Activated CD4-positive, alpha-beta memory T cell treated with anti-CD3 and anti-CD28 coated beads for 36 hours (primary cell): ENCODE measurements around the gene STX1A. TPM values are rescaled to one million over a fixed set of nuclear protein-coding genes. Genes with fewer than 3 reads are reported as not detected.
"Not testable (repeated sequence)": the region's sequence is repeated elsewhere in the genome, so short reads cannot be mapped to it uniquely, and the experiment has no call there.

Experiments used
- CTCF ChIA-PET: fragments of 350-600 bp; sonication (Branson Sonifier 250); formaldehyde crosslinking; loops from one replicate; lab custom pipeline; 2021; ENCODE audit warnings: antibody characterized with exemption, inconsistent platforms; lab: Charles Lee
- POLR2A ChIA-PET: fragments of 350-600 bp; sonication (Branson Sonifier 250); formaldehyde crosslinking; loops from one replicate; lab custom pipeline; 2021; ENCODE audit warnings: antibody characterized with exemption; lab: Charles Lee
- DNase-seq: peaks from one replicate; pipeline ENCODE4 v3.0.0-alpha.2; 2020
- H3K27ac Mint-ChIP-seq: one replicate; pipeline ENCODE4 v1.8.0; 2021; ENCODE audit warnings: mixed read lengths
- H3K27me3 Mint-ChIP-seq: one replicate; pipeline ENCODE4 v1.8.0; 2021; ENCODE audit warnings: mixed read lengths
- H3K36me3 Mint-ChIP-seq: one replicate; pipeline ENCODE4 v1.8.0; 2021; ENCODE audit warnings: mixed read lengths
- H3K4me1 Mint-ChIP-seq: one replicate; pipeline ENCODE4 v1.8.0; 2021; ENCODE audit warnings: low read depth, mixed read lengths
- H3K4me3 Mint-ChIP-seq: one replicate; pipeline ENCODE4 v1.8.0; 2021; ENCODE audit warnings: mild to moderate bottlenecking, mixed read lengths
- H3K9me3 Mint-ChIP-seq: one replicate; pipeline ENCODE4 v1.8.0; 2021; ENCODE audit warnings: mixed read lengths
- intact Hi-C: fragments of 100-400 bp; cut with micrococcal nuclease; formaldehyde crosslinking; loops from one replicate; pipeline ENCODE4 v1.15.1; 2023
- total RNA-seq, 2 experiments: library from RNA; stranded (reverse); gene quantifications; one replicate each; pipeline ENCODE4 v1.2.3, GENCODE V29; 2021

STX1A gene
- total RNA-seq, 2 experiments from 2014 or later: 31.8 to 39.2 TPM

DNA sequence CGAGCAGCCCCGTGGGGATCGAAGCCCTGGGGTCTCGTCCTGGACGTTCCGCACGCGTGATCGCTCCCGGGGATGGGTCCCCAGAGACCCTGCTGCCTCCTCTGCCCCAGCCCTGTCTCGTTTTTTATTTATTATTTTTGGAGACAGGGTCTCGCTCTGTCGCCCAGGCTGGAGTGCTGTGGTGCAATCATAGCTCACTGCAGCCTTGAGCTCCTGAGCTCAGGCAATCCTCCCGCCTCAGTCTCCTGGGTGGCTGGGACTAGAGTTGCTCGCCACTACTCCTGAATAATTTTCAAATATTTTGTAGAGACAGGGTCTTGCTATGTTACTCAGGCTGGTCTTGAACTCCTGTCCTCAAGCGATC, 319 bp upstream of the STX1A start:
- intact Hi-C loops: loop anchor here (2.0 to 5.0 kb wide), 3 partner anchors 17 to 133 kb away; partner anchors contain the start of gene VPS37D

DNA sequence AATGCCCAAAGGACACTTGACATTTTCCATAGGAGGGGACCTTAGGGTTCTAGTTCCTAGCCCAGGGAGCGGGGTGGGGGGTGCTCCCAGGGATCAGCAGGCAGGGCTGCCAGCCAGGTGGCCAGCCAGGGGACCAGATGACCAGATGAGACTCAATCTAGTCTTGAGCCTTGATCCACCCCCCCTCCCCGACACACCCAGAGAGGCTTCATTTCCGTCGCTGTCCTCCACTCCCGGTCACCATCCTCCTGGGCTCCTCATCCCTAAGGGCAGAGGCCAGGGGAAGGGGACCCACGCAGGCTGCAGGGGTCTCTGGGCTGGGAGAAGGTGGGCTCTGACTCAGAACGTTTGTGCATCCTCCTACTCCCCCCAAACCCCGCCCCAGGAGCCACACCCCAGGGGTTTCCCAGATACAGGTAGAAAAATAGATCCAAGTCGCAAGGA, 1.0 kb downstream of the STX1A start:
- peaks cover 34% of the 10 kb centered on the region for H3K4me1 Mint-ChIP-seq
- H3K4me3 Mint-ChIP-seq: peak overlapping the region; percentile 68
- ChIA-PET POLR2A (interaction anchor here (2.0 to 3.6 kb wide), 2 partner anchors 15 to 20 kb away, joined by 7 to 18 read pairs; partner anchors contain the start of gene ABHD11), CTCF (interaction anchor here (1.0 to 3.3 kb wide), 3 partner anchors 17 to 111 kb away, joined by 5 to 20 read pairs (median 10); no protein-coding TSS in a partner anchor)
- peak; percentile 56 for DNase-seq
- H3K27ac Mint-ChIP-seq: peak overlapping the region; percentile 62
- H3K36me3 Mint-ChIP-seq: peaks cover 6% of the 10 kb centered on the region
- intact Hi-C loops: loop anchor here (1.0 to 5.0 kb wide), 7 partner anchors 16 to 140 kb away; partner anchors contain the start of genes ABHD11, BUD23, DNAJC30 and TBL2
- H3K27me3 Mint-ChIP-seq: no peaks in the 10 kb centered on the region
- no peaks in the 10 kb centered on the region for H3K9me3 Mint-ChIP-seq

More for the DNA sequence above, 319 bp upstream of the STX1A start:
- Mint-ChIP-seq H3K27me3 (no peaks in the 10 kb centered on the region), H3K4me1 (peaks cover 34% of the 10 kb centered on the region), H3K27ac (peak overlapping the region; percentile 15), H3K4me3 (peak overlapping the region; percentile 70), H3K36me3 (peaks cover 6% of the 10 kb centered on the region), H3K9me3 (no peaks in the 10 kb centered on the region)
- DNase-seq: no peak
- CTCF ChIA-PET: interaction anchor here (0.6 to 2.3 kb wide), 4 partner anchors 15 to 113 kb away, joined by 3 to 12 read pairs (median 7); partner anchors contain the start of gene VPS37D
- POLR2A ChIA-PET: interaction anchor here (0.8 kb wide), 1 partner anchor 57 kb away, joined by 3 read pairs; no protein-coding TSS in a partner anchor

DNA sequence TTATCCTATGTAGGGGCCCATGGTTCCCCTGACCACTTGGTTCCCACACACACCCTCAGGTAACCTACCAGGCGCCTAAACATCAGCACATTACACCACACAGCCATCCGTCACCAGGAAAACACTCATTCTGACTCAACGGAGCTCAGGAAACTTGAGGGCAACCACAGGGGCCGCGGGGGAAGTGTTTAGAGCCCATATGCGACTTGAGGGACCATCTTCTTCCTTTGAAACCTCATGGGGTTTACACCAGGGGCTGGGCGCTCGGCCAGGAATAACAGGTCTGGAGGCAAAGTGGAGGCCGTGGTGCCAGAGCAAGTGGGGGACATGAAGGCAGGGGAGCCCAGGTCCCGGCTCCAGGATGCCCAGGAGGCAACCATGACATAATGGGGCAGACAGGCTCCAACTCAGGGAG, 1.5 kb downstream of the STX1A start:
- intact Hi-C loops: loop anchor here (1.0 to 5.0 kb wide), 7 partner anchors 15 to 140 kb away; partner anchors contain the start of genes ABHD11, BUD23, DNAJC30 and TBL2
- no peaks in the 10 kb centered on the region for H3K27me3 Mint-ChIP-seq
- H3K9me3 Mint-ChIP-seq: no peaks in the 10 kb centered on the region
- peak; percentile 91 for DNase-seq
- ChIA-PET POLR2A (interaction anchor here (2.0 to 3.6 kb wide), 2 partner anchors 14 to 20 kb away, joined by 7 to 18 read pairs; partner anchors contain the start of gene ABHD11), CTCF (interaction anchor here (1.0 to 3.3 kb wide), 3 partner anchors 17 to 111 kb away, joined by 5 to 20 read pairs (median 10); no protein-coding TSS in a partner anchor)
- peak overlapping the region; percentile 62 for H3K27ac Mint-ChIP-seq
- H3K4me1 Mint-ChIP-seq: peaks cover 36% of the 10 kb centered on the region
- peaks cover 6% of the 10 kb centered on the region for H3K36me3 Mint-ChIP-seq
- H3K4me3 Mint-ChIP-seq: peak overlapping the region; percentile 68

DNA sequence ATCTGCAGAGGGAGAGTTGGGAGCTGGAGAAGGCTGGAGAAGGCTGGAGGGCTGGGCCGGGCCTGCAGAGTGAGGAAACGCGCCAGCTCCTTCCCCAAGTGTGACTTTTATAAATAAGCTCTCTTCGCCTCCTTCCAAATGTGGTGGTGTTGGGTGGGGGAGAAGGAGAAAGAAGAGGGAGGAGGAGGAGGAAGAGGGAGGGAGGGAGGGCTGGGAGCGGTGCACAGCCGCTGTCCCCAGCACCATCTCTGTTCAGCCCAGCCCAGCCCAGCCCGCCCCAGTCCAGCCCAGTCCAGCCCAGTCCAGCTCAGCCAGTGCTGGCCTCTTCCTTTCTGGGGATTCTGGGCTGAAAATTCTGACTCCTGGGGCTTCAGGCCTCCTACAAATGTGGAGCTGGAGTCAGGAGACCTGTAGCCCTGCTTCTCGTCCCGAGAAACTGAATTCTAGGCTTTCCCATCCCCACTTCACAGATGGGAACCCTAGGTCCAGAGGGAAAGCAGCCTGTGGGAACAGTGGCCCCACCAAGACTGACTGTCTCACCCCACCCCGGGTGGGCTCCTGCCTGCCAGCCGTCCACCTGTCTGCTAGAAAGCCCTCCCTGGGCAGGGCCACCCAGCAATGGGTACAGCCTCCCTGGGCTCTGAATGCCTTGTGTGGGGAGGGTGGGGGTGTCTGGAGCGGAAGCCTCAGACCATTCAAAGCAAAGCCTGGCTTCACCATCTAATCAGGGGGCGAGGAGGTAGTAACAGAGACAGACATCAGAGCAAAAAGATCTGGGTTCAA, 2.3 kb downstream of the STX1A start:
- ChIA-PET CTCF (interaction anchor here (0.9 to 3.3 kb wide), 6 partner anchors 15 to 110 kb away, joined by 3 to 20 read pairs (median 5); partner anchors contain the start of genes ABHD11 and VPS37D), POLR2A (interaction anchor here (0.5 to 3.6 kb wide), 5 partner anchors 11 to 195 kb away, joined by 3 to 18 read pairs (median 3); partner anchors contain the start of genes ABHD11 and BAZ1B)
- H3K9me3 Mint-ChIP-seq: no peaks in the 10 kb centered on the region
- no peaks in the 10 kb centered on the region for H3K27me3 Mint-ChIP-seq
- DNase-seq: no peak
- peak overlapping the region; percentile 68 for H3K4me3 Mint-ChIP-seq
- H3K36me3 Mint-ChIP-seq: peaks cover 6% of the 10 kb centered on the region
- intact Hi-C loops: loop anchor here (5.0 kb wide), 1 partner anchor 135 kb away; no protein-coding TSS in a partner anchor
- H3K27ac Mint-ChIP-seq: peak overlapping the region; percentile 62
- peaks cover 40% of the 10 kb centered on the region for H3K4me1 Mint-ChIP-seq

DNA sequence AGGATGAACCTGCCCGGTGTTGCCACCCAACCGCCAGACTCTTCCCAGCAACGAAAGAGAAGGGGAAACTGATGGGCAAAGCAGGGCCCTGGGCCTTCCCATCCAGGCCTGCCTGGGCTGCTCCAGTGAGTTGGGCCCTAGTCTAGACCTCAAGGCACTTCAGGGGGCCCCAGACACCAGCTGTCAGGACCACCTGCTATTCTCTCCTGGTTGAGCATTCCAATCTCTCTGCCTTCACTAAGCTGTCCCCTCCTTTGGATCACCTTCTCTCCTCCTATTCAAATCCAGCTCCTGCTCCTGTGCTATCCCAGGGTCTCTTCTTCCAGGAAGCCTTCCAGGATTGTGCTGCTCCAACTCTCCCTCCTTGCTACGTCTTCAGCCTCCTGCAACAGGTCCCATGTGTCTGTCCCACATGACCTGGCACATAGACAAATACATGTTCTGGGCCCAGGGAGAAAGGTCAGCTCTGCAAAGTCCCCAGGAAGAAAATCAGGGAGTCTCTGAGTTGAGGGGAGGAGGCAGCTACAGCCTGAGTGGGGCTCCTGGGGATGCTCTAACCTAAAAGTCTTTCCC, 3.1 kb downstream of the STX1A start:
- Mint-ChIP-seq H3K36me3 (peaks cover 6% of the 10 kb centered on the region), H3K9me3 (no peaks in the 10 kb centered on the region), H3K4me3 (peak overlapping the region; percentile 7), H3K27ac (peak overlapping the region; percentile 28), H3K4me1 (peaks cover 40% of the 10 kb centered on the region), H3K27me3 (no peaks in the 10 kb centered on the region)
- intact Hi-C loops: loop anchor here (5.0 kb wide), 1 partner anchor 136 kb away; no protein-coding TSS in a partner anchor
- ChIA-PET CTCF (interaction anchor here (0.9 to 3.3 kb wide), 6 partner anchors 9 to 109 kb away, joined by 3 to 20 read pairs (median 5); partner anchors contain the start of genes ABHD11 and VPS37D), POLR2A (interaction anchor here (0.5 to 3.6 kb wide), 5 partner anchors 10 to 90 kb away, joined by 3 to 18 read pairs (median 7); partner anchors contain the start of gene ABHD11)
- no peak for DNase-seq

DNA sequence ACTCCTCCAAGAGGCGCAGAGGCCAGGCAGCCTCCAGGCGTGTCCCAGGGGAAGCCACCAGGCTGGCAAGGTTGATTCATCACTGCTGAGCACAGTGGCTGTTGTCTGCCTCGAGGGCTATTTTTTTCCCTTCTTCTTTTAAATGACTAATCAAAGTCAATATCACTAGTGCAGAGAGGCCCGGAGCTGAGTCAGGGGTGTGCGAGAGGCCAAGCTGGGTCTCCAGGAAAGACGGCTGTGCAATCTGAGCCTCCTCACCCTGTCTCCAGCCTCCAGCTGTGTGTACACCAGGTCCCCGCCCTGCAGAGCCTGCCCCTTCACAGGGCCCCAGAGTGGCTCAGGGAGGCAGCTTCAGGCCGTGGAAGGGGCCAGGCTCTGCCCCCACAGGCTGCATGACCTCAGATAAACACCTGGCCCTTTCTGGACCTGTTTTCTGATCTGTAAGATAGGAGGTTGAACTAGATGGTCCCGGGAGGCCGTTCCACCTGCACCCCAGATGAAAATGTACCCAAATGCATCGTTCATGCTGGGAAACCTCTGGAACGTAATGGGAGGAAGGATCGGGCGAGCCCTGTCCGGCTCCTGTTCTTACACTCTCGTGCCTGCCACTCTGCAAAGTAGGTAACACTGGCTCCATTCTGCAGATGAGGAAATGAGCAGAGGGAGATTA, 3.7 kb downstream of the STX1A start:
- no peaks in the 10 kb centered on the region for H3K9me3 Mint-ChIP-seq
- peaks cover 6% of the 10 kb centered on the region for H3K36me3 Mint-ChIP-seq
- ChIA-PET CTCF (interaction anchor here (1.0 to 3.3 kb wide), 5 partner anchors 9 to 109 kb away, joined by 4 to 20 read pairs (median 5); partner anchors contain the start of genes ABHD11 and VPS37D), POLR2A (interaction anchor here (1.7 to 3.6 kb wide), 2 partner anchors 9 to 12 kb away, joined by 8 to 18 read pairs; no protein-coding TSS in a partner anchor)
- H3K4me1 Mint-ChIP-seq: peaks cover 40% of the 10 kb centered on the region
- H3K4me3 Mint-ChIP-seq: peak overlapping the region; percentile 35
- intact Hi-C loops: loop anchor here (1.0 to 5.0 kb wide), 2 partner anchors 9 to 137 kb away; no protein-coding TSS in a partner anchor
- peak; percentile 89 for DNase-seq
- peak overlapping the region; percentile 69 for H3K27ac Mint-ChIP-seq
- no peaks in the 10 kb centered on the region for H3K27me3 Mint-ChIP-seq

DNA sequence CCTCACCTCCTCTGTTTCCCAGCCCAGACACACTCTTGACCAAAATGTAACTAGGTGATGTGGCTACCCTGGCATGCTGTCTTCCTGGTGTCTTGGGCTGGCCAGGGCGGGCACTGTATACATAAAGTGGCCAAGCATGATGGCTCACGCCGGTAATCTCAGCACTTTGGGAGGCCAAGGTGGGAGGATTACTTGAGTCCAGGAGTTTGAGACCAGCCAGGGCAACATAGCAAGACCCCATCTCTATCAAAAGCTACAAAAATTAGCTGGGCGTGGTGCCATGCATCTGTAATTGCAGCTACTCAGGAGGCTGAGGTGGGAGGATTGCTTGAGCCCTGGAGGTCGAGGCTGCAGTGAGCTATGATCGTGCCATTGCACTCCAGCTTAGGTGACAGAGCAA, 6.2 kb downstream of the STX1A start:
- H3K27me3 Mint-ChIP-seq, H3K27ac Mint-ChIP-seq, DNase-seq, H3K36me3 Mint-ChIP-seq, intact Hi-C loops, H3K4me3 Mint-ChIP-seq, H3K9me3 Mint-ChIP-seq: not testable (repeated sequence)
- ChIA-PET POLR2A (interaction anchor here (0.6 to 1.0 kb wide), 2 partner anchors 18 to 93 kb away, joined by 3 read pairs; no protein-coding TSS in a partner anchor), CTCF (interaction anchor here (0.8 to 1.5 kb wide), 3 partner anchors 11 to 270 kb away, joined by 3 to 4 read pairs (median 3); no protein-coding TSS in a partner anchor)
- peaks cover 36% of the 10 kb centered on the region for H3K4me1 Mint-ChIP-seq

DNA sequence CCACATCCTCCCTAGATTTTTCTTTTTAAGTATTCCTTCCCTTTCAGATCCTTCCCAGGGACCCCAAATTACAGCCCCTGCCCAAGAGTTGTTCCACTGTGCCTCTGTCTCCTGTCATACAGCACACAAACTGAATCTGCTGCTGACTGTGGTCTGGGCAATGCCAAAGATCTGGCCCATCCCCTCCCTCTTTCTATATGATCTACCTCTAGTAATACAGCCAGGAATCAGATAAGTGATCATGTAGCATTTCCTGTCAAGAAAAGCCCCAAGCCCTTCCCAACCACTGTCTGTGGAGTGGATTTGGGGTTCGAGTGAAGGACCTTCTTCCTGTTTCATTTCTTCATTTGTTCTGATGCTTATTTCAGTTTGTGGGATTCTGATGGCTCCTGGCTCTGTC, 6.7 kb downstream of the STX1A start:
- CTCF ChIA-PET: interaction anchor here (1.0 kb wide), 1 partner anchor 106 kb away, joined by 4 read pairs; no protein-coding TSS in a partner anchor
- no peak for DNase-seq

DNA sequence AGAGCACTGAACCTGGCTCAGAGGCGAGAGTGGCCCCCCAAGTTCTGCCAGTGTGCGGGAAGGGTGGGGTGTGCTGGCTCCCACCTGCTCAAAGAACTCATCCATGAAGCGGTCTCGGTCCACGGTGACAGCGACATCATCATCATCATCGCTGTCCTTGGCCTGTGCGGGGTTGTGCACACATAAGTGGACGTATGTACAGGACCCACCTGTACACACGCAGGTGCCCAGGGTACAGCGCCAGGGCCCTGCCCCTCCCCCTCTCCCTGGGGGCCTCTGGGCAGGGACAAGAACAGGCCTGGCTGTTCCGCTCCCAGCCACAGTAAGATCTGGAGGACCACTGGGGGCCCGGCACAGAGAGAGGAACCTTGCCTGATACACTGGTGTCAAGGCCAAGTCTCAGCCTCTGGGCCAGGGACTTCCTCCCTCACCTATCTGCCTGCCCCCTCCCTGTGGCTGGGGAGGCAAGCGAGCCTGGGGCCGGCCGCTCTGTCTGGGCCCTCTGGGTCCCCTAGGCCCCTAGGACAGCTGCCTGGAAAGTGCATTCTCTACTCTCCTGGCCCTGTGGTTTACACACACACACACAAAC, 10.4 kb downstream of the STX1A start:
- POLR2A ChIA-PET: no interaction called here
- no peaks in the 10 kb centered on the region for H3K9me3 Mint-ChIP-seq
- DNase-seq: no peak
- intact Hi-C loops: no loop called here
- H3K36me3 Mint-ChIP-seq: no peaks in the 10 kb centered on the region
- CTCF ChIA-PET: interaction anchor here (1.0 kb wide), 1 partner anchor 16 kb away, joined by 3 read pairs; no protein-coding TSS in a partner anchor
- H3K4me1 Mint-ChIP-seq: peaks cover 16% of the 10 kb centered on the region
- H3K27ac Mint-ChIP-seq: no peak overlapping the region
- H3K27me3 Mint-ChIP-seq: no peaks in the 10 kb centered on the region
- no peak overlapping the region for H3K4me3 Mint-ChIP-seq

More for the DNA sequence above, 6.7 kb downstream of the STX1A start:
- no peak overlapping the region for H3K27ac Mint-ChIP-seq
- no peaks in the 10 kb centered on the region for H3K9me3 Mint-ChIP-seq
- peaks cover 31% of the 10 kb centered on the region for H3K4me1 Mint-ChIP-seq
- intact Hi-C loops: no loop called here
- POLR2A ChIA-PET: no interaction called here
- H3K4me3 Mint-ChIP-seq: no peak overlapping the region
- H3K27me3 Mint-ChIP-seq: no peaks in the 10 kb centered on the region
- H3K36me3 Mint-ChIP-seq: peaks cover 6% of the 10 kb centered on the region

DNA sequence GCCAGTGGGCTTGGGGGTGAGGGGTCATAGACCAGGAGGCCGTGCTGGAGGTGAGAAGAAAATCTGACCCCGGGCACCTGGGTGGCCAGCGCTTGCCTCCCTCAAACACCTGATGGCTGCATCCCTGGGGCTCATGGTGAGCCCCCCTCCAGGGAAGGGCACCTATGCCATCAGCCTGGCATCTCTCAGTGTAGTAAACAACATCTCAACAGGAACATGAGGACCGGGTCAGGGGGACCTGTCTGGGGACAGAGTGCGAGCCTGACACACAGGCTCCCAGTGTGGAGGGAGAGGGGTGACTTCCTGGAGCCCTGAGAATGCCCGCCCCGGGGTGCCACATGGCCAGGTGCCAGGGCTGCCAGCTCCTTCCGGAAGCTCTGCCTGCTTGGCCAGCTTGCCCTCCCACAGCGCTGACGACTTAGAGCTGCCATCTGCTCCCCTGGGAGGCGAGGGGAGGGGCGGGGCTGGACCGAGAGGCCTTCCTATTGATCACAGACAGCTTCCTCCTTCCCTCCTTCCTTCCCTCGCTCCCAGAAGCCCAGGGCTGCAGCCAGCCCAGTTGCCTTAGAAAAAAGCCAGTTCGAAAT, 12.3 kb downstream of the STX1A start:
- DNase-seq: peak; percentile 31
- H3K36me3 Mint-ChIP-seq: peaks cover 4% of the 10 kb centered on the region
- intact Hi-C loops: loop anchor here (2.0 kb wide), 1 partner anchor 24 kb away; the partner anchor contains the start of genes BUD23 and DNAJC30
- no peak overlapping the region for H3K27ac Mint-ChIP-seq
- H3K4me3 Mint-ChIP-seq: no peak overlapping the region
- ChIA-PET CTCF (interaction anchor here (1.1 kb wide), 1 partner anchor 19 kb away, joined by 4 read pairs; no protein-coding TSS in a partner anchor), POLR2A (interaction anchor here (1.6 kb wide), 1 partner anchor 8 kb away, joined by 8 read pairs; no protein-coding TSS in a partner anchor)
- H3K9me3 Mint-ChIP-seq: no peaks in the 10 kb centered on the region
- no peaks in the 10 kb centered on the region for H3K27me3 Mint-ChIP-seq
- H3K4me1 Mint-ChIP-seq: peaks cover 10% of the 10 kb centered on the region
